OCI-M2 (cell line): ENCODE data around the gene PBX2.

Source experiments
- DNase-seq: peaks from one replicate; lab custom pipeline; 2025; ENCODE audit not compliant: unreplicated experiment; lab: John Stamatoyannopoulos, UW

The PBX2 gene

GRCh38 chr6:32175322-32175710, 14.7 kb downstream of the PBX2 start:
- DNase-seq, result no peak

- DNase-seq, result no peak
These were observed 15.6 kb downstream of the PBX2 start for GRCh38 chr6:32174416-32174815.

DNA sequence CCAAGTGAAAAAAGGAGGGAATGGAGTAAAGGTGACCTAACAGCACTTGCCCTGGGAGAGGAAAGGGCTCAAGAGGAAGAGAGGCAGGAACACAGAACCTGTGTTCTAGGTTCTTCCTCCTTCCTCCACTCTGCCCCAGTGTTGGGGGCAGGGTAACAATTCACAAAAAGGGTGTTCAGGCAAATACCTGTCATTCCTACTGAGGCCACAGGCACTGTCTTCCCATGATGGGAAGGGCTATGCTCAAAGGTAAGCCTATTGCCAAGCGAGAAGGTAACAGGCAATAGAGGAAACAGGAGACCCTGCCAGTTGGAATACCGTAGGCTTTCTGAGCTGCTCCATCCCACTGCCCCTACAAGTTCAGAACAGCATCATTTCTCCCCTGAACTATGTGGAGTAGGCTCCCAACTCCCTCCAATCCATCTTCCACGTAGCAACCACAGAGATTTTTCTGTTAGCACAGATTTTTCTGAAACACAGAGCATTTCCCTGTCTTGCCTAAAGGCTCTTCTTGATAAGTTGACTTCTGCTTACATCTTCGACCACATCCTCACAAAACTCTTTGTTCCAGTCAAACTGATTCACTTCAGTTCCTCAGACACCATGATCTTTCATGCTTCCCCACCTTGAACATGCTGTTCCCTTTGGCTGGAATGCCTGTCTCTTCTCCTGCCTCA, 16.8 kb downstream of the PBX2 start:
- DNase-seq, result no peak

GRCh38 chr6:32171234-32171633, 18.8 kb downstream of the PBX2 start:
- no peak for DNase-seq

DNA sequence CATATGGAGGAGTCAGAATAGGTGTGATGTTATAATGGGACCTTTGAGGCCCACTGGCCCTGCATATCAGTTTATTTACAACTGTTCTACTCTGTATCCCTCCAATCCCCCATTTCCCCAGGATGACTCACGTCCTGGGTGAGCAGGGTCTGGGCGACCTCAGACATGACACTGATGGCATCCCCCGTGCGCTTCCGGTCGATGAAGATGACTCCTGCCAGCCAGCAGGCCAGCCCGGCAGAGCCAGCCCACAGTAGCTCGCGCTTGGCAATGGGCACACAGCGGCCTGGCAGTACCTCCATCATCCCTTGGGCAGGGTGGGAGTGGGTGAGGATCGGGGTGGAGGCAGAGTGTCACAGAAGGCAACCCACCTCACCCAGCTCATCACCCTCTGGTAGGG, 19.7 kb downstream of the PBX2 start:
- DNase-seq, result no peak

DNA sequence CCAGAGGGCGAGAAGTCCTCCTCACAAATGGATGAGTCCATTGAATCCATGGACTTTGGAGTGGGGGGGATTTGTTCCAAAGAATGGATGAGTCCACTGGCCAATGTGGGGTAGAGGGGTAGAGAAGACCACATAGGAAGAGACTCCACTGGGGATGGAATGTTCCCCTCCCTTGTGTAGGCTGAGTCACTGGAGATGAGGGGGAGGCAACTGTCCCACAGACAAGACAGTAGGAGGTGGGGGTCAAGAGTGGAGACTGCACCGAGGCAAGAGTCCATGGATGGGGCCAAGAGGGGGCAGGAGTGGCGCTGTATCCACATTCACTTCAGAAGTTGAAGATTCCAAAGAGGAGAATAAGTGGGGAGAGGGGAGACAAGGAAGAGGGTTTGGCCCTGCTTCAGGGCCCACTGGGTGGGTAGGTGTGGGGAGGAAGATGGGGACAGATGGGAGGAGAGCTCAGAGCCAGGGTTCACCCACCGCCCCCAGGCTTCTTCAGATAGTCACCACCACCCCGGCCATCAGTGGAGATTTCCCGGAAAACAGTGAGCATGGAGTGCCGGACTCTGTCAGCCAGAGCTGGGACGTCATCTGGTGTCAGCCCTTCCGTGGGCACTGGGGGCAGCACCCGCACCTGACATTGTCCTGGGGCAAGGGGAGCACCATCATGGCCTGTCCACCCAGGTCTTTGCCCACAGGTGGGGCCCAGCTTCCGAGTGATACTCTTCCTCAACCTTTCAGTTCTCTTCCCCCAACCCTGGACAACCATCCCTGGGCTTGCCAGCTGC, 21.0 kb downstream of the PBX2 start:
- no peak for DNase-seq

- no peak for DNase-seq
These were observed 21.7 kb downstream of the PBX2 start for GRCh38 chr6:32168350-32168749.

- DNase-seq, result peak; percentile 73
These were observed 22.2 kb downstream of the PBX2 start for GRCh38 chr6:32167761-32168262.

- DNase-seq, result no peak
These were observed 22.7 kb downstream of the PBX2 start for GRCh38 chr6:32167154-32167760.

DNA sequence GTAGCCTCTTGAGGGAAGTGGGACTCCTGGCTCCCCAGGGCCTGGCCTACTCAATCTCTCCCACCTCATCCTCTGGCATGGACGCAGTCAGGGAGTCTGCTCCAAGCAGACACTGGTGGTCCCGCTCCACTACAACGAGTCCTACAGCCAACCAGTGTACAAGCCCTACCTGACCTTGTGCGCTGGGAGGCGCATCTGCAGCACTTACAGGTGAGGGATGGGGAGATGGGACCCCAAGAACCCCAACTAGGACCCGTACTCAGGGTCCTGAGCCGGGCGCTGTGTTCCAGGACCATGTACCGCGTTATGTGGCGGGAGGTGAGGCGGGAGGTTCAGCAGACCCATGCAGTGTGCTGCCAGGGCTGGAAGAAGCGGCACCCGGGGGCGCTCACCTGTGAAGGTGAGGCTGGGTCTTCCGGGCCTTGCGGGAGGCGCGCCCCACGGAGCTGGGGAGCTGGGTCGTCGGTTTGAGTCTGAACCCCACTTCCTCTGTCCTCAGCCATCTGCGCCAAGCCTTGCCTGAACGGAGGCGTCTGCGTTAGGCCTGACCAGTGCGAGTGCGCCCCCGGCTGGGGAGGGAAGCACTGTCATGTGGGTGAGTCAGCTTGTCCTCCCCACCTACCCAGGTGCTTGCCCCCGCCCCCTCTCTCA, 23.5 kb downstream of the PBX2 start:
- DNase-seq, result no peak

- no peak for DNase-seq
These were observed 25.7 kb downstream of the PBX2 start, which contains the start of gene EGFL8 for GRCh38 chr6:32164295-32164694. Gene EGFL8 (plus strand): TSS chr6:32164595. CDS start chr6:32166166, 1,571 bp downstream.

DNA sequence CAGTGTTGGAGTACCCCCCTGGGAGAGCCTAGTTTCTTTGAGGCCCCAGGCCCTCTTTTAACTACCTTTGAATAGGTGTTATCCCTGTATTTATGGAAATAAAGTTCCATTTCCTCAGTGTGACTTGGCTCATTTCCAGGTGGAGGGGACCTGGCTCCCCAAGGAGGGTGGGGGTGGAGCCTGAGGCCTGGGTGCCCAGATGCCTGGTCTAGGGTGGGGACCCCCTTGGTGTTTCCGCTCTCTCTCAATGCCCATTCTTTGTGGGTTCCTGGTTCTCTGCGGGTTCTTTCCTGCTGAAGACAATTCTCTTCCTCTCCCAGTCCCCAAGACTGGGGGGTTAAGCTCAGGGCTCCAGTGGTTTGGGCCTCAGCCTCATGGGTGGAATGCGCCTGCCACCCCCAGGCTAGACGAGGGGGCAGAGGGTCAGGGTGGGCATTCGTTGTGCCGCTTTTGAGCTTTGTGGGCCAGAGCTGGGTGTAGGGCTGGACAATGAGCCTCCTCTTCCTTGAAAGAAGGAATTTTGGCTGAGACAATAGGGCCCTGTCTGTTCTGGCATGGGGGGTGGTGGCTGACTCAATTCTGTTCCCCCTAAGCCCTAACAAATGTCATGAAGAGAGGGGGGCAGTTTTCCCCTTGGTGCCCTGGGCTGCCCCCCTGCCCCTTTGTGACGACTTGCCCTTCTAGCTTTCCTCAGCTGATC, 26.3 kb downstream of the PBX2 start:
- DNase-seq, result no peak

- DNase-seq, result no peak
These were observed 31.9 kb downstream of the PBX2 start for GRCh38 chr6:32158052-32158451.

DNA sequence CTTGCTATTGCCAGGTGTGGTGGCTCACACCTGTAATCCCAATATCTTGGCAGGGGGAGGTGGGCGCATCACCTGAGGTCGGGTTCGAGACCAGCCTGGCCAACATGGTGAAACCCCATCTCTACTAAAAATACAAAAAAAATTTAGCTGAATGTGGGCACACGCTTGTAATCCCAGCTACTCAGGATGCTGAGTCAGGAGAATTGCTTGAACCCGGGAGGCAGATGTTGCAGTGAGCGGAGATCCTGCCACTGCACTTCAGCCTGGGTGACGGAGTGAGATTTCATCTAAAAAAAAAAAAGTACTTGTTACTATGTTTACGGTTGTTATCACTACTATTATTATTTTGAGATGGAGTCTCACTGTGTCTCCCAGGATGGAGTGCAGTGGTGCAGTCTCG, 33.1 kb downstream of the PBX2 start:
- no peak for DNase-seq

- DNase-seq, result no peak
These were observed 35.4 kb downstream of the PBX2 start for GRCh38 chr6:32154514-32155161.

DNA sequence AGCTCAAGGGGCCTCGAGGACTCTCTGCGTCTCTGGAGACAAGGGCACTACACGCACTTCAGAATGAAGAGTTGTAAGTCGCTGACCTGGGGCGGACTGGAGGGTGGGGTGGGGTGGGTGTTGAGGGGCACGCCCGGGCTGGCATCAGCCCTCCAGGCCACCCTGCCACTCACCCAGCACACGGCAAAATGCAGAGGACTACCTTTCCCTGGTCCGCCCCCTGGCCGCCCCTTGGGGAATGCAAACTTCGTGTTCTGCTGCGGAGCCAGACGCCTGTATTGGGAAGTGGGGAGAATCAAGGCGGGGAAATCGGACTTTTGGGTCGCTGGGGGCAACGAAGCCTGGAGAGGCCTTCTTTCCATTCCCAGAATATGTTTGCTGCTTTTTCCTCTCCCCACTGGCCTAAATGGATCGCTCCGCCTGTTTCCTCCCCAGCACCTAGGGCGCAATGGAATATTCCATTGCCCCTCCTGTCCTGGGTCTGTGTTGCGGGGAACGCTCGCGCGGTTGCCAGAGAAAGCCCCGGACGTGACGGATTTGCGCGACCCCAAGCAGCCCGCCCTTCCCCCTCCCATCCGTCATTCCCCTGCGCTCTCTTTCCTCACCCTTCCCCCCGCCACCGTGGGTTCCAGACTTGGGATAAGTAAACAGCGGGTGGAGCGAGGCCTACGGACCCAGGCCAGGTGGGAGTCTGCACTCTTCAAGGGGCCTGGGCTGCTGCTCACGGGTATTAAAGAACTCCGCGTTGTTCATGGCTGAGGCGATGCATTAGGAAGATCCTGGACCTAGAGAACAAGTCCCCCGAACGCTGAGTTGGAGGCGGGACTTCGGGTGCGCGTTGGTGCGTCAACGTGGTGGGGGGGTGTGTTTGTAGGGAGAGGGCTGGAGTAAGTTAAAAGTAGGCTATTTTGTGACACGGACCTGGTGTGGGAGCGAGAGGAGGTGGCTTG, 36.2 kb downstream of the PBX2 start, which contains the start of gene PPT2:
Gene PPT2, plus strand, starts transcription at position 578 of the 950 bp plus-strand sequence. CDS start 454 bp downstream, outside the sequence.
- peak; percentile 59 for DNase-seq

DNA sequence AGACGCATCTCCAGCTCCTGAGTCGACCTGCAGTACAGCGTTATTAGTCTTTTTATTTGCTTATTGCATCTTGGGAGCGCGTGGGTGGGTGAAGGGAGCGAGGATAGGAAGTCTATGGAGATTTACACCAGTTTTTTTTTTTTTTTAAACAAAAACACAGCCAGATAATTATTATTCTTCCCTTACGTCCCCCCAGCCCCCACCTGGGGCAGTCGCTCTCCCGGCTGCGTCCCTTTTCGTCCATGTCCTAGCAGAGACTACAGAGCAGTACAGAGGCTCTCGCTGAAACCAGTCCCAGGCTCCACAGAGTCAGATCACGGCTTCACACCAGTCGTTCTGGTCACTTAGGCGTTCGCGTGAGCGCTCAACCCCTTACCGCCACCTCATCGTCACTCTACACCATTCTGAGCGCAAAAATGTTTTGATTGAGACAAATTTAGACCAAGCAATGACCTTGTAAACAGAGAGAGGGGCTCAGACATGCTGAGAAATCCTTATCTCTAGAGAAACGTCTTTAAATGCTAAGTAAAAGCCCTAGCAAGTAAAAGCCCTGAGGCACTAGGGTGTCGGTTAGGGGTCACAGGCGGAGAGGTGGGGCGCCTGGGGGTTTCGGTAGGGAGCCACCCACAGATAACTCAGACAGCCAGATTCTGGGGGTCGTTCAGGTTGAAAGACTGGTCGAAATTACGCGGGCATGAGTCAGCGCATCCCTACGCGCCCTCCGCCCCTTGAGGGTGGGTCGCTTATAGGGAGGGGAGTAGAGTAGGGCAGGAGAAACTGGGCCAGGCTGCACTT, 37.0 kb downstream of the PBX2 start:
- peak; percentile 40 for DNase-seq
